Amniotic epithelial cell (primary cell): ENCODE measurements around the gene CETP.
"Not testable (repeated sequence)": the region's sequence is repeated elsewhere in the genome, so short reads cannot be mapped to it uniquely, and the experiment has no call there.

Source experiments
- DNase-seq: peaks from one replicate; pipeline ENCODE4 v3.0.0-alpha.2; 2010; ENCODE audit warnings: low read depth

CETP gene

GRCh38 chr16:56997931-56998330 is 36.2 kb downstream of the CETP start:
- no peak for DNase-seq

GRCh38 chr16:56998352-56998751 is 36.6 kb downstream of the CETP start:
- no peak for DNase-seq

GRCh38 chr16:56998861-56999260 is 37.1 kb downstream of the CETP start:
- no peak for DNase-seq

GRCh38 chr16:56999409-57000270 is 37.9 kb downstream of the CETP start:
- no peak for DNase-seq

GRCh38 chr16:57000271-57001025 is 38.7 kb downstream of the CETP start:
- peak; percentile 87 for DNase-seq

- DNase-seq: no peak
Measured at GRCh38 chr16:57001026-57001679, 39.4 kb downstream of the CETP start.

GRCh38 chr16:57003439-57004386 is 42.0 kb downstream of the CETP start:
- no peak for DNase-seq

GRCh38 chr16:57004387-57005250 is 42.9 kb downstream of the CETP start:
- no peak for DNase-seq

GRCh38 chr16:57005597-57005996 is 43.8 kb downstream of the CETP start:
- DNase-seq: not testable (repeated sequence)

GRCh38 chr16:57007050-57007449 is 45.3 kb downstream of the CETP start:
- DNase-seq: no peak

GRCh38 chr16:57007530-57007929 is 45.8 kb downstream of the CETP start:
- DNase-seq: no peak

- DNase-seq: no peak
Measured at GRCh38 chr16:57008440-57008839, 46.7 kb downstream of the CETP start.

- no peak for DNase-seq
Measured at GRCh38 chr16:57009643-57010170, 48.0 kb downstream of the CETP start.

- no peak for DNase-seq
Measured at GRCh38 chr16:57012353-57012752, 50.6 kb downstream of the CETP start.

GRCh38 chr16:57013229-57013628 is 51.5 kb downstream of the CETP start:
- DNase-seq: peak; percentile 75

GRCh38 chr16:57013902-57014301 is 52.2 kb downstream of the CETP start:
- DNase-seq: no peak

- no peak for DNase-seq
Measured at GRCh38 chr16:57016301-57016700, 54.6 kb downstream of the CETP start.

GRCh38 chr16:57016831-57017230 is 55.1 kb downstream of the CETP start:
- no peak for DNase-seq

- peak; percentile 43 for DNase-seq
Measured at GRCh38 chr16:57017251-57017650, 55.5 kb downstream of the CETP start.

GRCh38 chr16:57019746-57020145 is 58.0 kb downstream of the CETP start:
- DNase-seq: no peak
